Right atrium auricular region (tissue), 2 donors: Measurements from ENCODE around the gene ATF5. TPM values are rescaled to one million over a fixed set of nuclear protein-coding genes. Genes with fewer than 3 reads are reported as not detected.
"Not testable (repeated sequence)": the region's sequence is repeated elsewhere in the genome, so short reads cannot be mapped to it uniquely, and the experiment has no call there.

Source experiments
- DNase-seq: peaks from one replicate; pipeline ENCODE4 v3.0.0-alpha.2; 2019; ENCODE audit warnings: low spot score
- H3K27ac ChIP-seq, 2 donors: fragments of 200-600 bp; sonication (generic); 1 replicate in 1 of 2; 2 replicates in 1 of 2; pipeline ENCODE4 v1.5.1; 2016 to 2019
- H3K27me3 ChIP-seq, 2 donors: fragments of 200-600 bp; sonication (generic); one replicate each; pipeline versions ENCODE4 v1.5.1 to v1.6.0; 2017 to 2019
- H3K36me3 ChIP-seq: fragments of 200-600 bp; sonication (generic); one replicate; pipeline ENCODE4 v1.5.1; 2016
- H3K4me1 ChIP-seq, 2 donors: fragments of 200-600 bp; sonication (generic); one replicate each; pipeline versions ENCODE4 v1.5.1 to v1.6.0; 2017 to 2019
- H3K4me3 ChIP-seq, 2 donors: fragments of 200-600 bp; sonication (generic); 1 replicate in 1 of 2; 2 replicates in 1 of 2; pipeline ENCODE4 v1.5.1; 2017 to 2019; ENCODE audit warnings: mild to moderate bottlenecking in 1 of 2, moderate library complexity in 1 of 2
- H3K9me3 ChIP-seq, 2 donors: fragments of 200-600 bp; sonication (generic); one replicate each; pipeline ENCODE4 v1.5.1; 2019
- CTCF ChIP-seq, 2 donors: fragments of 200-600 bp; sonication (generic); IDR thresholded peaks; one replicate each; pipeline ENCODE4 v1.5.1; 2019; ENCODE audit warnings: antibody characterized with exemption in 2 of 2
- total RNA-seq, 2 donors: library from RNA; depleted of rRNA; stranded (reverse); fragments of >200 nt; gene quantifications; one replicate each; pipeline ENCODE4 v1.1.0, GENCODE V29; 2016

The ATF5 gene
- total RNA-seq, 2 donors from 2014 or later, result 3.8 to 5.9 TPM

- no peak for TF ChIP-seq CTCF (IDR thresholded peaks at IDR 0.05)
- Histone ChIP-seq H3K4me3 (no peak overlapping the region), H3K27me3 (no peaks in the 10 kb centered on the region), H3K9me3 (no peaks in the 10 kb centered on the region), H3K27ac (no peak overlapping the region), H3K4me1 (peaks cover 0 to 27% of the 10 kb centered on the region in 2 donors), H3K36me3 (no peaks in the 10 kb centered on the region)
- no peak for DNase-seq
Observed at GRCh38 chr19:49954092-49954829, 25.3 kb downstream of the ATF5 start.

GRCh38 chr19:49954933-49955332 lies 25.9 kb downstream of the ATF5 start:
- TF ChIP-seq CTCF (IDR thresholded peaks at IDR 0.05), result no peak
- no peak for DNase-seq
- peaks cover 0 to 27% of the 10 kb centered on the region in 2 donors for H3K4me1 ChIP-seq
- no peak overlapping the region for H3K27ac ChIP-seq
- H3K4me3 ChIP-seq, result no peak overlapping the region
- H3K27me3 ChIP-seq, result no peaks in the 10 kb centered on the region
- no peaks in the 10 kb centered on the region for H3K9me3 ChIP-seq
- H3K36me3 ChIP-seq, result no peaks in the 10 kb centered on the region

GRCh38 chr19:49956115-49956495 lies 27.1 kb downstream of the ATF5 start:
- no peaks in the 10 kb centered on the region for H3K27me3 ChIP-seq

GRCh38 chr19:49957262-49957915 lies 28.4 kb downstream of the ATF5 start:
- Histone ChIP-seq H3K4me3 (no peak overlapping the region), H3K4me1 (peaks cover 0 to 27% of the 10 kb centered on the region in 2 donors), H3K36me3 (no peaks in the 10 kb centered on the region), H3K27me3 (no peaks in the 10 kb centered on the region), H3K9me3 (no peaks in the 10 kb centered on the region), H3K27ac (no peak overlapping the region)
- DNase-seq, result no peak
- TF ChIP-seq CTCF (IDR thresholded peaks at IDR 0.05), result no peak

More at GRCh38 chr19:49956115-49956495, 27.1 kb downstream of the ATF5 start:
- no peak for DNase-seq
- peaks cover 0 to 27% of the 10 kb centered on the region in 2 donors for H3K4me1 ChIP-seq
- TF ChIP-seq CTCF (IDR thresholded peaks at IDR 0.05), result no peak
- no peaks in the 10 kb centered on the region for H3K36me3 ChIP-seq
- no peak overlapping the region for H3K4me3 ChIP-seq
- no peaks in the 10 kb centered on the region for H3K9me3 ChIP-seq
- H3K27ac ChIP-seq, result no peak overlapping the region

- H3K4me1 ChIP-seq, result peaks cover 0 to 27% of the 10 kb centered on the region in 2 donors
- not testable (repeated sequence) for H3K4me3 ChIP-seq, H3K27ac ChIP-seq, H3K9me3 ChIP-seq, H3K36me3 ChIP-seq, H3K27me3 ChIP-seq, DNase-seq
Observed at GRCh38 chr19:49958144-49958543, 29.1 kb downstream of the ATF5 start.

- H3K27ac ChIP-seq, DNase-seq, H3K9me3 ChIP-seq, H3K36me3 ChIP-seq, H3K4me3 ChIP-seq, H3K27me3 ChIP-seq: not testable (repeated sequence)
- peaks cover 0 to 25% of the 10 kb centered on the region in 2 donors for H3K4me1 ChIP-seq
Observed at GRCh38 chr19:49958596-49958995, 29.6 kb downstream of the ATF5 start.

GRCh38 chr19:49959892-49960291 lies 30.9 kb downstream of the ATF5 start:
- H3K27me3 ChIP-seq, H3K36me3 ChIP-seq, H3K9me3 ChIP-seq, H3K27ac ChIP-seq, DNase-seq, H3K4me3 ChIP-seq: not testable (repeated sequence)
- peaks cover 0 to 12% of the 10 kb centered on the region in 2 donors for H3K4me1 ChIP-seq

GRCh38 chr19:49960980-49961379 lies 32.0 kb downstream of the ATF5 start, which contains the start of gene SIGLEC11:
SIGLEC11 (minus strand) TSS chr19:49961172; CDS start chr19:49961081, 91 bp downstream.
- not testable (repeated sequence) for H3K4me1 ChIP-seq, H3K27ac ChIP-seq, H3K9me3 ChIP-seq, H3K27me3 ChIP-seq, H3K4me3 ChIP-seq, DNase-seq, H3K36me3 ChIP-seq
